Skeletal muscle satellite cell (primary cell): ENCODE data around the gene GNAI2.
"Not testable (repeated sequence)": the region's sequence is repeated elsewhere in the genome, so short reads cannot be mapped to it uniquely, and the experiment has no call there.

ENCODE experiments used
- H3K27me3 ChIP-seq: 2 replicates; pipeline ENCODE4 v1.7.0; 2013; ENCODE audit warnings: low read length; ENCODE audit not compliant: control insufficient read depth, insufficient read depth
- H3K36me3 ChIP-seq: 2 replicates; pipeline ENCODE4 v1.7.0; 2013; ENCODE audit warnings: mild to moderate bottlenecking, control low read depth, low read length; ENCODE audit not compliant: insufficient read depth
- H3K4me1 ChIP-seq: 2 replicates; pipeline ENCODE4 v1.7.0; 2013; ENCODE audit warnings: low read length; ENCODE audit not compliant: control insufficient read depth, insufficient read depth
- H3K4me2 ChIP-seq: 2 replicates; pipeline ENCODE4 v1.7.0; 2013; ENCODE audit warnings: mild to moderate bottlenecking, low read length
- H3K4me3 ChIP-seq: 2 replicates; pipeline ENCODE4 v1.7.0; 2013; ENCODE audit warnings: low read length
- H3K9ac ChIP-seq: 2 replicates; pipeline ENCODE4 v1.7.0; 2013; ENCODE audit warnings: mild to moderate bottlenecking, low read depth, low read length, moderate library complexity
- H3K9me3 ChIP-seq: replicated peaks from 2 replicates; pipeline ENCODE4 v1.7.0; 2013; ENCODE audit warnings: mild to moderate bottlenecking, control low read depth, low read length

The GNAI2 gene

GRCh38 chr3:50219285-50219684 is 16.7 kb upstream of the GNAI2 start:
- H3K4me3 ChIP-seq, result no peak overlapping the region
- no peaks in the 10 kb centered on the region for H3K4me1 ChIP-seq
- peaks cover 27% of the 10 kb centered on the region for H3K27me3 ChIP-seq
- H3K9me3 ChIP-seq, result no peaks in the 10 kb centered on the region
- H3K4me2 ChIP-seq, result no peak overlapping the region
- no peak overlapping the region for H3K9ac ChIP-seq
- H3K36me3 ChIP-seq, result no peaks in the 10 kb centered on the region

GRCh38 chr3:50220109-50220508 is 15.9 kb upstream of the GNAI2 start:
- Histone ChIP-seq H3K9ac (no peak overlapping the region), H3K4me2 (no peak overlapping the region), H3K27me3 (peaks cover 28% of the 10 kb centered on the region)

DNA sequence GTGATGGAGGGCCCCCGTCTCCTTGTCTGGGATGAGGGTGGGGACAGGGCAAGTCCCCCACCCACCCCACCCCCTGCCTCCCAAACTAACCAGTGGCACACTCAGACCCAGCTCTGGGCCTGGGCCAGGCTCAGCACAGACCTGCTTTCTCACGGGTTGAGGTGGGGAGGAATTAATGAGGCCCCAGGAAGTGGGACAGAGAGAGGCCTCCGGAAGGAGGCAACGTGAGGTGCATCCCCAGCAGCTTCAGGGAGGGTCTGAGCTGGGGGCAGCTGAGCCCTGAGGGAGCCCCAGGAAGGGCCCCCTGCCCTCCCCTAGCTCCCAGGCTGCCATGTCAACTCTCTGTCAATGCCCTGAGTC is 15.0 kb upstream of the GNAI2 start:
- Histone ChIP-seq H3K9me3 (no peaks in the 10 kb centered on the region), H3K9ac (no peak overlapping the region), H3K4me1 (no peaks in the 10 kb centered on the region), H3K36me3 (no peaks in the 10 kb centered on the region), H3K4me2 (no peak overlapping the region), H3K4me3 (no peak overlapping the region), H3K27me3 (peaks cover 28% of the 10 kb centered on the region)

More at GRCh38 chr3:50220109-50220508, 15.9 kb upstream of the GNAI2 start:
- Histone ChIP-seq H3K4me3 (no peak overlapping the region), H3K36me3 (no peaks in the 10 kb centered on the region), H3K4me1 (no peaks in the 10 kb centered on the region), H3K9me3 (no peaks in the 10 kb centered on the region)

GRCh38 chr3:50221411-50222168 is 14.4 kb upstream of the GNAI2 start:
- peaks cover 23% of the 10 kb centered on the region for H3K27me3 ChIP-seq
- no peaks in the 10 kb centered on the region for H3K36me3 ChIP-seq
- no peaks in the 10 kb centered on the region for H3K9me3 ChIP-seq
- H3K4me3 ChIP-seq, result no peak overlapping the region
- no peak overlapping the region for H3K4me2 ChIP-seq
- H3K9ac ChIP-seq, result no peak overlapping the region
- peaks cover 3% of the 10 kb centered on the region for H3K4me1 ChIP-seq

DNA sequence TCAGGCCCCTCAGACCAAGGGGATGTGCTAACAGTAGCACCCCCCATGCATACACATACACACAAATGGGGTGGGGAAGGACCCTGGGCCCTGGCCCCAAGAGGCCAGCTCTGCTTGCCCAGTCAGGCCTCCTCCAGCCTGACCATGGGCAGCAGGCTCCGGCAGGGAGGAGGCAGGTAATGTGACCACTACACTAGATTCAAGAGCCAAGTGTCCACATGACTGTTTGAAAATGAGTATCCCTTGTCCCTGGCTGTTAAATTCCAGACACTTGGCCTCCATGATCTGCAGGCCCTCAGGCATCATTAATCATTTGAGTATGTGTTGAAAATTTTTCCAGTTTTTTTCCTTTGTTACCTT is 13.9 kb upstream of the GNAI2 start:
- Histone ChIP-seq H3K4me3 (no peak overlapping the region), H3K9me3 (no peaks in the 10 kb centered on the region), H3K4me2 (no peak overlapping the region), H3K9ac (no peak overlapping the region), H3K36me3 (no peaks in the 10 kb centered on the region), H3K27me3 (peaks cover 23% of the 10 kb centered on the region), H3K4me1 (peaks cover 9% of the 10 kb centered on the region)

GRCh38 chr3:50224639-50225038 is 11.4 kb upstream of the GNAI2 start:
- H3K4me2 ChIP-seq, result no peak overlapping the region
- H3K9me3 ChIP-seq, result no peaks in the 10 kb centered on the region
- H3K27me3 ChIP-seq, result peaks cover 16% of the 10 kb centered on the region
- H3K4me3 ChIP-seq, result no peak overlapping the region
- no peaks in the 10 kb centered on the region for H3K36me3 ChIP-seq
- no peak overlapping the region for H3K9ac ChIP-seq
- peaks cover 16% of the 10 kb centered on the region for H3K4me1 ChIP-seq

- Histone ChIP-seq H3K4me3 (peak overlapping the region; percentile 88), H3K9me3 (no peaks in the 10 kb centered on the region), H3K4me1 (peaks cover 20% of the 10 kb centered on the region), H3K27me3 (peaks cover 16% of the 10 kb centered on the region), H3K9ac (peak overlapping the region; percentile 28), H3K4me2 (peak overlapping the region; percentile 100), H3K36me3 (no peaks in the 10 kb centered on the region)
Observed at GRCh38 chr3:50226888-50227389, 9.1 kb upstream of the GNAI2 start.

- Histone ChIP-seq H3K4me1 (peaks cover 20% of the 10 kb centered on the region), H3K9ac (peak overlapping the region; percentile 87), H3K4me2 (peak overlapping the region; percentile 100), H3K27me3 (peaks cover 16% of the 10 kb centered on the region), H3K36me3 (no peaks in the 10 kb centered on the region), H3K4me3 (peak overlapping the region; percentile 88), H3K9me3 (no peaks in the 10 kb centered on the region)
Observed at GRCh38 chr3:50227390-50228183, 8.4 kb upstream of the GNAI2 start.

DNA sequence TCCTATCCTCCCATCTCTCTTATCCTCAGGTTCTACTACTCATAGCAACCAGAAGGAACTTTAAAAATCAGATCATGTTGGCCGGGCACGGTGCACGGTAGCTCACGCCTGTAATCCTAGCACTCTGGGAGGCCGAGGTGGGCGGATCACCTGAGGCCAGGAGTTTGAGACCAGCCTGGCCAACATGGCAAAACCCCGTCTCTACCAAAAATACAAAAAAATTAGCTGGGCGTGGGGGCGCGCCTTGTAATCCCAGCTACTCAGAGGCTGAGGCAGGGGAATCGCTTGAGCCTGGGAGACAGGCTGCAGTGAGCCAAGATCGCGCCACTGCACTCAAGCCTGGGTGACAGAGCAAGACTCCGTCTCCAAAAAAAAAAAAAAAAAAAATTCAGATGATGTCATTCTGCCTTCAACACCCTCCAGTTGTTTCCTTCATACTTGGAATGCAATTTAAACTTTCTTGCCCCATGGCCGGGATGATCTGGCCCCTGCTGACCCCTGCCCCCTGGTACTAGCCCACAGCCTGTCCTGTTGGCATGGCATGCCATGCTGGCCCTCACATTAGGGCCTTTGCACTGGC is 7.7 kb upstream of the GNAI2 start:
- not testable (repeated sequence) for H3K36me3 ChIP-seq, H3K9me3 ChIP-seq
- peak overlapping the region; percentile 87 for H3K9ac ChIP-seq
- H3K27me3 ChIP-seq, result peaks cover 15% of the 10 kb centered on the region
- H3K4me1 ChIP-seq, result peaks cover 20% of the 10 kb centered on the region
- peak overlapping the region; percentile 100 for H3K4me2 ChIP-seq
- peak overlapping the region; percentile 88 for H3K4me3 ChIP-seq

DNA sequence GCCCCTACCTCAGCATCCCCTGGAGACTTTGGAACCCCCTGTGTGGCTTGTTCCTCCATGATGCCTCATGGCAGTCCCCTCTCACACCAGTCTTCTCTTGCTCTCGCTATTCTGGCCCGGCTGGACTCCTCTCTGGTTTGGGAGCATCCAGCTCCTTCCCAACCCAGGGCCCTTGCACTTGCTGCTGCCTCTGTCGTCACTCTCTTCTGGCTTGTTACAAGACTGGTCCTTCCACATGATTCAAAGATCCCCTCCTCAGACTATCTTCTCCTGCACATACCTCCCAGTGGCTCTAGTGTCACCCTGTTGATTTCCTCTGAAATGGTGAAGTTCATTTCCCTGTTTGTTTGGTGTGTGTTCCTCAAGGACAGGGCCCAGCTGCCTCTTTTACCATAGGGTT is 6.5 kb upstream of the GNAI2 start:
- Histone ChIP-seq H3K4me2 (no peak overlapping the region), H3K9me3 (no peaks in the 10 kb centered on the region), H3K4me3 (no peak overlapping the region), H3K27me3 (peaks cover 5% of the 10 kb centered on the region), H3K9ac (no peak overlapping the region), H3K4me1 (peaks cover 20% of the 10 kb centered on the region), H3K36me3 (no peaks in the 10 kb centered on the region)

DNA sequence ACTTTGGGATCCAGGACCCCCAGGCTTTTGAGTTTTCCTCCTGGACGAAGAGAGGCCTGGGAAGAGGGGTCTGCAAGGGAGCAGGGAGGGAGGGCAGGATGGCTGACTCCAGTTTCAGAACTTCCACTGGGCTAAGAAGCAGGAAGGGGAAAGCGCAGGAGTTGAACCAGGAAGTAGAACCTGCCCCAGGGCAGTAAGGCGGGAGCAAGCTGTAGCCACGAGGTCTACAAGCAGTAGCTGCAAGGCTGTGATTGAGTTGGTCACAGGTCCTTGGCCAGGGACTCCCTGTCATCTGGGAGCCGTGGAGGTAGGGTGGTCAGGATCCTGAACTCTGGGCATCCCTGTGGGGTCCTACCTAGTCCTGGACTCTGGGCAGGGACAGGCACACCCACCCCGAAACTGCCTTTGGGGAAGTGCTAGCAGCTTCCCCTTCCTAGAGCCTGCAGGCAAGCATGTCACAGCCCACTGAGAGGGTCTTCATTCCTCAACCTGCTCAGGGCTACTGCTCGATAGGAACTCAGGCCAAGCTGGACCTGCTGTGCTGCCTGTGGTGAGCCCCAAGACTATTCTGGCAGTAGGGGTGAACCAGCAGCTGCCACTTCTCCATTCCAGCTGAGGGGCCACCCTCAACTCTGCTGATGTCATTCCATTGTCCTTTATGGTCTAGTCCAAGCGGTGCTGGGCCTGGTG is 5.8 kb upstream of the GNAI2 start:
- no peak overlapping the region for H3K4me3 ChIP-seq

More for the DNA sequence above, 5.8 kb upstream of the GNAI2 start:
- Histone ChIP-seq H3K9me3 (no peaks in the 10 kb centered on the region), H3K9ac (no peak overlapping the region), H3K4me2 (no peak overlapping the region), H3K4me1 (peaks cover 20% of the 10 kb centered on the region), H3K27me3 (no peaks in the 10 kb centered on the region), H3K36me3 (no peaks in the 10 kb centered on the region)
